IMR-90 (cell line): Measurements from ENCODE around the gene MYADM. TPM values are rescaled to one million over a fixed set of nuclear protein-coding genes. Genes with fewer than 3 reads are reported as not detected.
A peak's percentile ranks its signal among the peaks of the same experiment; 100 is the strongest.

Experiments used
- ATAC-seq: fragments of 200-7000 bp; cut with Tn5 transposase; 2 replicates; pipeline ENCODE4 v1.9.1; 2020; ENCODE audit warnings: low read depth, mild to moderate bottlenecking, moderate library complexity
- BruUV-seq: library from RNA; stranded (reverse); fragments of 400-500 nt; replicated peaks from 2 replicates; lab custom pipeline; 2021; lab: Mats Ljungman, UMichigan
- CTCF ChIA-PET: fragments of 300-600 bp; formaldehyde crosslinking; extraction: SDS; loops from one replicate; lab custom pipeline; 2021; ENCODE audit warnings: antibody characterized with exemption; lab: Yijun Ruan, JAX
- POLR2A ChIA-PET: fragments of 300-600 bp; sonication (Branson Sonifier 250); formaldehyde crosslinking; loops from one replicate; lab custom pipeline; 2022; ENCODE audit warnings: antibody characterized with exemption; ENCODE audit not compliant: unreplicated experiment; lab: Charles Lee
- DNase-seq: peaks from one replicate; pipeline ENCODE4 v3.0.0; 2013
- H2AFZ ChIP-seq: replicated peaks from 2 replicates; pipeline ENCODE3; 2013; ENCODE audit warnings: low read length, mild to moderate bottlenecking; ENCODE audit not compliant: poor library complexity
- H2AK5ac ChIP-seq: 2 replicates; pipeline ENCODE4 v1.6.1; 2013; ENCODE audit warnings: low read depth, low read length, inconsistent platforms
- H2AK9ac ChIP-seq: replicated peaks from 2 replicates; pipeline ENCODE3; 2013; ENCODE audit warnings: mild to moderate bottlenecking, low read depth, low read length, moderate library complexity; ENCODE audit not compliant: poor library complexity
- H2BK120ac ChIP-seq: 2 replicates; pipeline ENCODE4 v1.6.1; 2013; ENCODE audit warnings: low read depth, low read length, inconsistent platforms
- H2BK15ac ChIP-seq: 3 replicates; pipeline ENCODE4 v1.6.1; 2013; ENCODE audit warnings: low read depth, low read length, inconsistent platforms
- H2BK20ac ChIP-seq: 2 replicates; pipeline ENCODE4 v1.6.1; 2013; ENCODE audit warnings: low read depth, mild to moderate bottlenecking, inconsistent platforms, low read length, moderate library complexity
- H2BK5ac ChIP-seq: 2 replicates; pipeline ENCODE4 v1.6.1; 2013; ENCODE audit warnings: mild to moderate bottlenecking, low read depth, low read length, inconsistent platforms; ENCODE audit not compliant: poor library complexity, severe bottlenecking
- H3K14ac ChIP-seq: replicated peaks from 2 replicates; pipeline ENCODE4 v1.6.1; 2013; ENCODE audit warnings: low read depth, low read length, inconsistent platforms
- H3K18ac ChIP-seq: 2 replicates; pipeline ENCODE4 v1.6.1; 2013; ENCODE audit warnings: low read depth, low read length, control low read depth
- H3K23ac ChIP-seq: 2 replicates; pipeline ENCODE4 v1.6.1; 2013; ENCODE audit warnings: low read depth, low read length, inconsistent platforms
- H3K27ac ChIP-seq: 2 replicates; pipeline ENCODE4 v1.5.1; 2013; ENCODE audit warnings: mild to moderate bottlenecking, control low read depth, low read length; ENCODE audit not compliant: insufficient read depth
- H3K27me3 ChIP-seq: 2 replicates; pipeline ENCODE4 v1.6.1; 2013; ENCODE audit warnings: low read length; ENCODE audit not compliant: control insufficient read depth, insufficient read depth
- H3K36me3 ChIP-seq: 2 replicates; pipeline ENCODE4 v1.6.1; 2013; ENCODE audit warnings: low read length, mixed read lengths; ENCODE audit not compliant: control insufficient read depth, insufficient read depth
- H3K4ac ChIP-seq: 2 replicates; pipeline ENCODE4 v1.6.1; 2013; ENCODE audit warnings: low read depth, low read length, inconsistent platforms
- H3K4me1 ChIP-seq: 2 replicates; pipeline ENCODE4 v1.6.1; 2013; ENCODE audit warnings: low read length, mixed read lengths; ENCODE audit not compliant: control insufficient read depth, insufficient read depth
- H3K4me2 ChIP-seq: 2 replicates; pipeline ENCODE4 v1.6.1; 2013; ENCODE audit warnings: low read depth, mild to moderate bottlenecking, control low read depth, low read length, moderate library complexity
- H3K4me3 ChIP-seq: 2 replicates; pipeline ENCODE4 v1.5.1; 2013; ENCODE audit warnings: low read depth, mild to moderate bottlenecking, control low read depth, low read length, moderate library complexity; ENCODE audit not compliant: insufficient read depth
- H3K56ac ChIP-seq: 2 replicates; pipeline ENCODE4 v1.6.1; 2013; ENCODE audit warnings: low read length, inconsistent platforms; ENCODE audit not compliant: insufficient read depth; ENCODE audit errors: extremely low read depth
- H3K79me1 ChIP-seq, 2 experiments: 2 replicates each; pipeline ENCODE4 v1.6.1; 2013; ENCODE audit warnings: low read length in 2 of 2, inconsistent platforms in 1 of 2, low read depth in 1 of 2
- H3K9ac ChIP-seq: 2 replicates; pipeline ENCODE4 v1.6.1; 2013; ENCODE audit warnings: low read depth, low read length, control low read depth
- H3K9me1 ChIP-seq: 2 replicates; pipeline ENCODE4 v1.6.1; 2013; ENCODE audit warnings: low read length, inconsistent platforms; ENCODE audit not compliant: insufficient read depth
- H3K9me3 ChIP-seq: 2 replicates; pipeline ENCODE4 v1.6.1; 2013; ENCODE audit warnings: low read length; ENCODE audit not compliant: control insufficient read depth, insufficient read depth
- H4K20me1 ChIP-seq: 2 replicates; pipeline ENCODE4 v1.6.1; 2013; ENCODE audit warnings: low read length, inconsistent platforms; ENCODE audit not compliant: insufficient read depth
- H4K5ac ChIP-seq: 2 replicates; pipeline ENCODE4 v1.6.1; 2013; ENCODE audit warnings: mild to moderate bottlenecking, low read depth, low read length, control low read depth
- H4K8ac ChIP-seq, 2 experiments: 2 replicates each; pipeline ENCODE4 v1.6.1; 2013; ENCODE audit warnings: low read depth in 2 of 2, low read length in 2 of 2, control low read depth in 1 of 2, inconsistent platforms in 1 of 2
- H4K91ac ChIP-seq: 2 replicates; pipeline ENCODE4 v1.6.1; 2013; ENCODE audit warnings: low read depth, low read length, inconsistent platforms; ENCODE audit not compliant: insufficient read depth
- CEBPB ChIP-seq: IDR thresholded peaks from 2 replicates; pipeline ENCODE4 v1.6.1; 2012; ENCODE audit warnings: low read depth, low read length, improper control_type of control experiment
- FOS ChIP-seq: fragments of 150-350 bp; IDR thresholded peaks from 2 replicates; pipeline ENCODE4 v1.6.1; 2016; ENCODE audit warnings: low read depth, low read length
- WGBS, 2 experiments: methylation state at CpG; one replicate each; pipeline versions ENCODE4 v1.1.5 to v1.1.7; 2013; ENCODE audit warnings: missing lambda C conversion rate in 2 of 2; ENCODE audit not compliant: insufficient read length in 1 of 2; ENCODE audit errors: extremely low coverage in 2 of 2; 5-methylcytosine and 5-hydroxymethylcytosine counted together
- dilution Hi-C: fragments of 300-500 bp; cut with HindIII; formaldehyde crosslinking; loops from one replicate; pipeline ENCODE4 v1.14.3; 2018; ENCODE audit warnings: low sequenced_read_pairs; ENCODE audit not compliant: unreplicated experiment
- in situ Hi-C: fragments of 300-500 bp; cut with MboI; formaldehyde crosslinking; loops from 3 replicates; pipeline ENCODE4 v1.14.3; 2019; ENCODE audit warnings: low sequenced_read_pairs, inconsistent platforms, mixed read lengths
- intact Hi-C: fragments of 100-400 bp; cut with micrococcal nuclease; formaldehyde crosslinking; loops from 2 replicates; pipeline ENCODE4 v1.10.0; 2022
- polyA plus RNA-seq, 3 experiments: library from polyadenylated mRNA; depleted of rRNA; stranded (reverse); fragments of >200 nt; gene quantifications; 2 replicates each; pipeline ENCODE4 v1.2.3, GENCODE V29; 2012; ENCODE audit warnings: low replicate concordance in 1 of 3
- total RNA-seq: library from RNA; depleted of rRNA; stranded (reverse); fragments of >200 nt; gene quantifications from 2 replicates; pipeline ENCODE4 v1.2.3, GENCODE V29; 2012

The MYADM gene
- total and polyA plus RNA-seq, 2 of the 4 experiments (the other 2 are of a cell fraction), result 4.8 to 96.1 TPM

GRCh38 chr19:53844849-53845246 lies 22.8 kb upstream of the MYADM start:
- H3K27ac ChIP-seq, result no peak overlapping the region
- no peak overlapping the region for H2BK5ac ChIP-seq
- POLR2A ChIA-PET, result no interaction called here
- no peak overlapping the region for H3K4ac ChIP-seq
- H2BK20ac ChIP-seq, result no peak overlapping the region
- H3K4me2 ChIP-seq, result no peak overlapping the region
- H3K14ac ChIP-seq, result no peak overlapping the region
- H2BK120ac ChIP-seq, result no peak overlapping the region
- TF ChIP-seq FOS (no peak), CEBPB (peak; percentile 63)
- H4K20me1 ChIP-seq, result no peaks in the 10 kb centered on the region
- H3K4me1 ChIP-seq, result peaks cover 3% of the 10 kb centered on the region; the same call in 1 of the 2 replicates
- H4K91ac ChIP-seq, result no peak overlapping the region
- H2AK9ac ChIP-seq, result no peak overlapping the region
- ATAC-seq, result no peak
- DNase-seq, result no peak
- WGBS, 2 experiments, result no CpG with 5 or more reads among the region's 9 CpGs
- no peak overlapping the region for H2BK15ac ChIP-seq
- dilution Hi-C loops, result no loop called here
- no peak overlapping the region for H2AK5ac ChIP-seq
- no peak overlapping the region for H4K5ac ChIP-seq
- in situ Hi-C loops, result no loop called here
- H3K36me3 ChIP-seq, result no peaks in the 10 kb centered on the region
- H3K27me3 ChIP-seq, result no peaks in the 10 kb centered on the region
- no peaks in the 10 kb centered on the region for H3K9me3 ChIP-seq
- BruUV-seq, result no TSS peak
- intact Hi-C loops, result no loop called here
- no peak overlapping the region for H2AFZ ChIP-seq
- CTCF ChIA-PET, result no interaction called here
- no peak overlapping the region for H3K9ac ChIP-seq
- no peaks in the 10 kb centered on the region for H3K79me1 ChIP-seq
- H3K9me1 ChIP-seq, result no peaks in the 10 kb centered on the region
- no peak overlapping the region for H3K23ac ChIP-seq
- H3K4me3 ChIP-seq, result no peak overlapping the region
- no peak overlapping the region for H4K8ac ChIP-seq
- no peak overlapping the region for H3K56ac ChIP-seq
- H3K18ac ChIP-seq, result no peak overlapping the region
